ENCODE data around the gene RARA.

The RARA gene

GRCh38 chr17:40333781-40334448 is 24.9 kb downstream of the RARA start:
- peak overlapping the region; percentile 75 for H3K27ac Mint-ChIP-seq

GRCh38 chr17:40335620-40336019 is 26.6 kb downstream of the RARA start:
- no peak for DNase-seq
- Mint-ChIP-seq H3K4me1 (peaks cover 82% of the 10 kb centered on the region), H3K36me3 (peaks cover 72% of the 10 kb centered on the region), H3K27me3 (no peaks in the 10 kb centered on the region), H3K4me3 (no peak overlapping the region), H3K9me3 (peaks cover 5% of the 10 kb centered on the region), H3K27ac (peak overlapping the region; percentile 42)
- CTCF ChIA-PET = interaction anchor here (1.9 kb wide), 1 partner anchor 19 kb away, joined by 5 read pairs; no protein-coding TSS in a partner anchor

More at GRCh38 chr17:40333781-40334448, 24.9 kb downstream of the RARA start:
- no peak for DNase-seq
- Mint-ChIP-seq H3K9me3 (peaks cover 5% of the 10 kb centered on the region), H3K36me3 (peaks cover 68% of the 10 kb centered on the region), H3K27me3 (no peaks in the 10 kb centered on the region), H3K4me1 (peaks cover 80% of the 10 kb centered on the region), H3K4me3 (peak overlapping the region; percentile 51)
- CTCF ChIA-PET = interaction anchor here (2.0 kb wide), 1 partner anchor 21 kb away, joined by 7 read pairs; no protein-coding TSS in a partner anchor

GRCh38 chr17:40337351-40337750 is 28.4 kb downstream of the RARA start:
- CTCF ChIA-PET = interaction anchor here (1.5 to 1.9 kb wide), 2 partner anchors 11 to 21 kb away, joined by 4 to 5 read pairs; no protein-coding TSS in a partner anchor

GRCh38 chr17:40338058-40338457 is 29.1 kb downstream of the RARA start:
- H3K4me1 Mint-ChIP-seq = peaks cover 75% of the 10 kb centered on the region

More at GRCh38 chr17:40337351-40337750, 28.4 kb downstream of the RARA start:
- peaks cover 77% of the 10 kb centered on the region for H3K4me1 Mint-ChIP-seq
- H3K4me3 Mint-ChIP-seq = no peak overlapping the region
- no peaks in the 10 kb centered on the region for H3K27me3 Mint-ChIP-seq
- H3K36me3 Mint-ChIP-seq = peaks cover 64% of the 10 kb centered on the region
- H3K9me3 Mint-ChIP-seq = peaks cover 5% of the 10 kb centered on the region
- H3K27ac Mint-ChIP-seq = peak overlapping the region; percentile 49
- no peak for DNase-seq

GRCh38 chr17:40338941-40339649 is 30.1 kb downstream of the RARA start:
- peaks cover 5% of the 10 kb centered on the region for H3K9me3 Mint-ChIP-seq
- no peak for DNase-seq
- no peak overlapping the region for H3K4me3 Mint-ChIP-seq
- CTCF ChIA-PET = interaction anchor here (0.7 to 2.9 kb wide), 5 partner anchors 11 to 36 kb away, joined by 3 to 20 read pairs (median 4); no protein-coding TSS in a partner anchor
- H3K4me1 Mint-ChIP-seq = peaks cover 75% of the 10 kb centered on the region
- no peaks in the 10 kb centered on the region for H3K27me3 Mint-ChIP-seq
- peak overlapping the region; percentile 57 for H3K27ac Mint-ChIP-seq
- H3K36me3 Mint-ChIP-seq = peaks cover 57% of the 10 kb centered on the region

More at GRCh38 chr17:40338058-40338457, 29.1 kb downstream of the RARA start:
- peak overlapping the region; percentile 49 for H3K27ac Mint-ChIP-seq
- DNase-seq = no peak
- peaks cover 5% of the 10 kb centered on the region for H3K9me3 Mint-ChIP-seq
- H3K36me3 Mint-ChIP-seq = peaks cover 63% of the 10 kb centered on the region
- CTCF ChIA-PET = interaction anchor here (0.7 to 1.5 kb wide), 2 partner anchors 10 to 17 kb away, joined by 3 to 6 read pairs; no protein-coding TSS in a partner anchor
- no peak overlapping the region for H3K4me3 Mint-ChIP-seq
- no peaks in the 10 kb centered on the region for H3K27me3 Mint-ChIP-seq

GRCh38 chr17:40340327-40340726 is 31.3 kb downstream of the RARA start:
- Mint-ChIP-seq H3K27ac (peak overlapping the region; percentile 88), H3K4me3 (no peak overlapping the region), H3K4me1 (peaks cover 75% of the 10 kb centered on the region), H3K36me3 (peaks cover 46% of the 10 kb centered on the region), H3K9me3 (peaks cover 5% of the 10 kb centered on the region), H3K27me3 (no peaks in the 10 kb centered on the region)
- DNase-seq = no peak
- CTCF ChIA-PET = interaction anchor here (1.0 to 2.9 kb wide), 9 partner anchors 14 to 36 kb away, joined by 3 to 20 read pairs (median 4); no protein-coding TSS in a partner anchor

- CTCF ChIA-PET = interaction anchor here (0.6 to 2.9 kb wide), 11 partner anchors 15 to 37 kb away, joined by 3 to 20 read pairs (median 4); no protein-coding TSS in a partner anchor
- H3K4me1 Mint-ChIP-seq = peaks cover 80% of the 10 kb centered on the region
- H3K4me3 Mint-ChIP-seq = peak overlapping the region; percentile 66
- no peaks in the 10 kb centered on the region for H3K27me3 Mint-ChIP-seq
- H3K27ac Mint-ChIP-seq = peak overlapping the region; percentile 88
- DNase-seq = peak; percentile 91
- peaks cover 46% of the 10 kb centered on the region for H3K36me3 Mint-ChIP-seq
- H3K9me3 Mint-ChIP-seq = peaks cover 5% of the 10 kb centered on the region
These were observed 32.2 kb downstream of the RARA start for GRCh38 chr17:40340880-40341807.

- peaks cover 5% of the 10 kb centered on the region for H3K9me3 Mint-ChIP-seq
- H3K4me1 Mint-ChIP-seq = peaks cover 84% of the 10 kb centered on the region
- H3K27me3 Mint-ChIP-seq = no peaks in the 10 kb centered on the region
- peak; percentile 60 for DNase-seq
- H3K27ac Mint-ChIP-seq = peak overlapping the region; percentile 79
- peaks cover 40% of the 10 kb centered on the region for H3K36me3 Mint-ChIP-seq
- peak overlapping the region; percentile 64 for H3K4me3 Mint-ChIP-seq
- CTCF ChIA-PET = interaction anchor here (1.3 to 2.9 kb wide), 4 partner anchors 16 to 36 kb away, joined by 4 to 20 read pairs (median 6); no protein-coding TSS in a partner anchor
These were observed 33.0 kb downstream of the RARA start for GRCh38 chr17:40341808-40342503.

- peaks cover 84% of the 10 kb centered on the region for H3K4me1 Mint-ChIP-seq
- H3K4me3 Mint-ChIP-seq = peak overlapping the region; percentile 64
- peaks cover 33% of the 10 kb centered on the region for H3K36me3 Mint-ChIP-seq
- CTCF ChIA-PET = interaction anchor here (1.0 to 3.6 kb wide), 3 partner anchors 9 to 40 kb away, joined by 3 to 13 read pairs (median 8); no protein-coding TSS in a partner anchor
- H3K9me3 Mint-ChIP-seq = peaks cover 4% of the 10 kb centered on the region
- H3K27me3 Mint-ChIP-seq = no peaks in the 10 kb centered on the region
- peak overlapping the region; percentile 5 for H3K27ac Mint-ChIP-seq
- no peak for DNase-seq
These were observed 33.7 kb downstream of the RARA start for GRCh38 chr17:40342504-40343218.

GRCh38 chr17:40343219-40344119 is 34.5 kb downstream of the RARA start:
- Mint-ChIP-seq H3K4me3 (peak overlapping the region; percentile 64), H3K4me1 (peaks cover 84% of the 10 kb centered on the region), H3K27me3 (no peaks in the 10 kb centered on the region), H3K27ac (peak overlapping the region; percentile 52), H3K36me3 (peaks cover 28% of the 10 kb centered on the region), H3K9me3 (no peaks in the 10 kb centered on the region)
- CTCF ChIA-PET = interaction anchor here (0.6 to 3.6 kb wide), 7 partner anchors 8 to 190 kb away, joined by 3 to 13 read pairs (median 4); no protein-coding TSS in a partner anchor
- no peak for DNase-seq

- Mint-ChIP-seq H3K4me3 (peak overlapping the region; percentile 9), H3K27me3 (no peaks in the 10 kb centered on the region), H3K27ac (peak overlapping the region; percentile 56), H3K9me3 (no peaks in the 10 kb centered on the region), H3K4me1 (peaks cover 86% of the 10 kb centered on the region), H3K36me3 (peaks cover 29% of the 10 kb centered on the region)
- CTCF ChIA-PET = interaction anchor here (0.8 to 3.6 kb wide), 7 partner anchors 10 to 42 kb away, joined by 4 to 15 read pairs (median 8); no protein-coding TSS in a partner anchor
- no peak for DNase-seq
These were observed 35.6 kb downstream of the RARA start for GRCh38 chr17:40344421-40345160.

All from activated naive CD4-positive, alpha-beta T cell treated with anti-CD3 and anti-CD28 coated beads, Interleukin-2, amount 10 ng/mL, durations not matched to agents 7 days and 5 days (primary cell).